ENCODE data around the gene SMYD3. TPM values are rescaled to one million over a fixed set of nuclear protein-coding genes. Genes with fewer than 3 reads are reported as not detected.

The SMYD3 gene
- total and polyA plus RNA-seq, 2 donors = 22.0 to 27.0 TPM

DNA sequence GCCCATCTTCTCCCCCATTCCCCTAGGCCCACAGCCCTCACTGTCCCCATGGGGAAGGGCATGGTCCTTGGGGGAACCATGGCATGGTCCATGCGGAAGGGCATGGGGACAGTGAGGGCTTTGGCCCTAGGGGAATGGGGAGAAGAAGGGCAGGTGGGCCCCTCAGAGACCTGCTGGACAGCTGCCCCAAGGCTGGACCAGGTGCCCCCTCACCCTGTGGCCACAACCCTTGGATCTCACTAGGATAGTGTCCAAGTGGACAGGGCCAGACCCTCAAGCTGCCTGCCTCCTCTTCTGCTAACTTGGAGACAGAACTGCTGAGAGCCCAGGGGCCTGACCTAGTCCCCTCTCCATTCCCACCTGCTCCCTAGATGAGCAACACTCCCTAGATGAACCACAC lies 12.4 kb upstream of the SMYD3 start:
- DNase-seq (ENCODE audit: low read depth in 6 of 9, low spot score in 9 of 9) = no peak
- Histone ChIP-seq H3K36me3 (ENCODE audit: control insufficient read depth in 2 of 2, insufficient read depth in 2 of 2, low read length in 1 of 2) (no peaks in the 10 kb centered on the region), H3K9me3 (ENCODE audit: control insufficient read depth in 2 of 2, insufficient read depth in 1 of 2, low read length in 1 of 2) (peaks cover 8 to 69% of the 10 kb centered on the region in 2 donors), H3K4me3 (ENCODE audit: low read length in 2 of 2) (no peak overlapping the region), H3K4me1 (ENCODE audit: control insufficient read depth in 2 of 2, insufficient read depth in 2 of 2, low read length in 2 of 2) (no peaks in the 10 kb centered on the region), H3K27ac (ENCODE audit: low read depth in 1 of 2, low read length in 1 of 2) (no peak overlapping the region), H3K27me3 (ENCODE audit: control insufficient read depth in 2 of 2, insufficient read depth in 1 of 2, low read length in 1 of 2) (no peaks in the 10 kb centered on the region)
- 100% methylated on average over 1 of the region's 1 CpG for WGBS

DNA sequence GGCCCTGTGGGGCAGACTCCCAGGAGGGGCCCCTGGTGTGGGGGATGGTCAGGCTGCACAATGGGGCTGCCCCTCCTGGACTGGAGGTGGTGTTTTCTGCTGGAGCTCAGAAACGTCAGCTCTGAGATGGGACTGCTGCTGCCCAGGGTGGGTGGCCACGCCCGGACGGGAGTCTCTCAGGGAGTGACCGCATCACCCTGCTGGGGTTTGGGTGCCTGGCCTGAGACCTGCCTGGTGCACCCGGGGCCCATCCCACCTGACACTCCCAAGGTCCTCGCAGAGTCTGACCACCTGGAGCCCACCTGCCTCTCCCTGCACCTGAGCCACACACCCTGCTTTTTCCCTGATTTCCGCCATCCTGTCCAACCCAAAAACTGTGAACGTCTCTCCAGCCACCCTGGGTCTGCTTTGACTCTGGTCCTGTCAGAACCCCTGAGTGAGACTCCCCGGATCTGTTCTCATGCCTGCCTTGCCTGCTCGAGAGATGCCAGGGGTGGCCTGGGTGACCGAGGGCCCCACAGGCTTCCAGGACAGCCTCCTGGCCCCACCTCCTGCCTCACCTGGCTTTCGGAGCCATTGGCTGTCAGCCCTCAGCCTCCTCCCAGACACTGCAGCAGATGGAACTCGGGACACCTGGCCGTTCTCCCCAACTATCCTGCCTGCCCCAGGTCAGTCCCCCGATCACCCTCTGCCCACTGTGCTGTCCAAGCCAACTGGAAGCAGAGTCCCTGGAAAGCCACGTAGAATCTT lies 11.6 kb upstream of the SMYD3 start:
- 95% methylated on average over 17 of the region's 17 CpGs for WGBS
- no peak overlapping the region for H3K27ac ChIP-seq (ENCODE audit: low read depth in 1 of 2, low read length in 1 of 2)
- no peaks in the 10 kb centered on the region for H3K36me3 ChIP-seq (ENCODE audit: control insufficient read depth in 2 of 2, insufficient read depth in 2 of 2, low read length in 1 of 2)
- no peaks in the 10 kb centered on the region for H3K4me1 ChIP-seq (ENCODE audit: control insufficient read depth in 2 of 2, insufficient read depth in 2 of 2, low read length in 2 of 2)
- DNase-seq (ENCODE audit: low read depth in 6 of 9, low spot score in 9 of 9) = no peak
- no peak overlapping the region for H3K4me3 ChIP-seq (ENCODE audit: low read length in 2 of 2)
- H3K27me3 ChIP-seq (ENCODE audit: control insufficient read depth in 2 of 2, insufficient read depth in 1 of 2, low read length in 1 of 2) = no peaks in the 10 kb centered on the region
- H3K9me3 ChIP-seq (ENCODE audit: control insufficient read depth in 2 of 2, insufficient read depth in 1 of 2, low read length in 1 of 2) = peaks cover 8 to 78% of the 10 kb centered on the region in 2 donors

DNA sequence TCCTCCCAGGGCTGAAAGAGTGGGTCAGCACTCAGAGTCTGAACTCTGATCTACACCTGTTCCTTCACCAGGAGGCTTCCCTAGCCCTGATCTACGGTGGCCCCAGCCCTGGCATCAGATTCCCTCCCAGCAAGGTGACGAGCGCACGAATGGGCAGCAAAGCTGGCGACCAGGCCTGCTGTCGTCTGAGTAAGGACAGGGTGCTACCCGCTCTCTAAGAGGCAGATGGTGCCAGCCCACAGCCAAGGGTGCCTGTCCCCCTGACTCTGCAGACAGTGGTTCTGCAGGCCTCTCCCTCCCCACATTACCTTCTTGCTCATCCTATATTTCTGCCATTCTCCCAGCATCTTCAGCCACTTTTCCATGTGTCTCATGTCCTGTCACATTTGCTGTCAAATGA lies 10.3 kb upstream of the SMYD3 start:
- Histone ChIP-seq H3K36me3 (ENCODE audit: control insufficient read depth in 2 of 2, insufficient read depth in 2 of 2, low read length in 1 of 2) (no peaks in the 10 kb centered on the region), H3K9me3 (ENCODE audit: control insufficient read depth in 2 of 2, insufficient read depth in 1 of 2, low read length in 1 of 2) (peaks cover 8 to 87% of the 10 kb centered on the region in 2 donors), H3K4me1 (ENCODE audit: control insufficient read depth in 2 of 2, insufficient read depth in 2 of 2, low read length in 2 of 2) (no peaks in the 10 kb centered on the region), H3K27ac (ENCODE audit: low read depth in 1 of 2, low read length in 1 of 2) (no peak overlapping the region), H3K27me3 (ENCODE audit: control insufficient read depth in 2 of 2, insufficient read depth in 1 of 2, low read length in 1 of 2) (no peaks in the 10 kb centered on the region), H3K4me3 (ENCODE audit: low read length in 2 of 2) (no peak overlapping the region)
- 92% methylated on average over 7 of the region's 7 CpGs for WGBS
- DNase-seq (ENCODE audit: low read depth in 6 of 9, low spot score in 9 of 9) = no peak

DNA sequence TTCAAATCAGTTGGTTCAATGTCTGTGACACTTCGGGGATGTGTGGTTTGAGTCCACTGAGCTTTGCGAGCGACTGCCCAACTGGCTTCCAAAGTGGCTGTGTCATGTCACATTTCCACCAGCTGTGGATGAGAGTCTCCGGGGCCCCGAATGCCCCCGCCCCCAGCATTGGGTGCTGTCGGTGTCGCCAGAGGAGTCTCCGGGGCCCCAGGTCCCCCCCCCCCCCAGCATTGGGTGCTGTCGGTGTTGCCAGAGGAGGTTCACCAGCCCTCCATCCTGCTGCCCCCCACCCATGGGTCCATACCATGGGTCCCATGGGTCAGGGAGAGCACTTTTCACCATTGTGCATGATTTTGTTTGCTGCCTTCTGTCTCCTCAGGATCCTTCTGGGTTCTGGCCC lies 9.0 kb upstream of the SMYD3 start:
- H3K9me3 ChIP-seq (ENCODE audit: control insufficient read depth in 2 of 2, insufficient read depth in 1 of 2, low read length in 1 of 2) = peaks cover 8 to 80% of the 10 kb centered on the region in 2 donors
- 96% methylated on average over 10 of the region's 10 CpGs for WGBS
- DNase-seq (ENCODE audit: low read depth in 6 of 9, low spot score in 9 of 9) = no peak
- no peak overlapping the region for H3K4me3 ChIP-seq (ENCODE audit: low read length in 2 of 2)
- no peaks in the 10 kb centered on the region for H3K4me1 ChIP-seq (ENCODE audit: control insufficient read depth in 2 of 2, insufficient read depth in 2 of 2, low read length in 2 of 2)
- no peaks in the 10 kb centered on the region for H3K27me3 ChIP-seq (ENCODE audit: control insufficient read depth in 2 of 2, insufficient read depth in 1 of 2, low read length in 1 of 2)
- H3K36me3 ChIP-seq (ENCODE audit: control insufficient read depth in 2 of 2, insufficient read depth in 2 of 2, low read length in 1 of 2) = no peaks in the 10 kb centered on the region
- no peak overlapping the region for H3K27ac ChIP-seq (ENCODE audit: low read depth in 1 of 2, low read length in 1 of 2)

DNA sequence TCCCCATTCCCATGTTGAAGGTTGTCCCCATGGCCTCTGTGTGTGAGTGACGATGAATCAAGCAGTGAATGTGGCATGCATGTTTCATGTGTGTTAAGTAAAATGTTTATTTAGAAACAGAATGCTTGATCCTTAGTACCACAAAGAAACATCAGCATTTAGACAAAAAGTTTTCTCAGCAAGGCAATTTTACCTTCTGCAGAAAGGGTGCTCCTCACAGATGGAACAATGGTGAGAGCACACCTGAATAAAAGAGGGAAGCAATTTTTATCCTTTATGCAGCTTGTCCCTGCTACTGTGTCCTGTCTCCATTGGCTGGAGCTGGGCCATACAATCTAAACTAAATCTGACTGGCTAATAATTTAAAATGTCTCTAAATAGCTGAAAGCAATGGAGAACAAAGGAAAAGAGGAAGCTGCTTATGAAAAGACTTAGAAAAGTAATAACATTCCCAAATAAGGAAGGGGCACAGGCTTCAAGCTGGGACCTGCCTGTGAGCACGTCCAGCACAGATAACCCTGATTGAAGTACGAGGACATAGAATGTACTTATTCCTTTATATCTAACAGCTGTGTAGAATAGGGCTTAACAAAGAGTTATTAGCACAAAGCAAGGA lies 8.4 kb upstream of the SMYD3 start:
- Histone ChIP-seq H3K4me1 (ENCODE audit: control insufficient read depth in 2 of 2, insufficient read depth in 2 of 2, low read length in 2 of 2) (no peaks in the 10 kb centered on the region), H3K9me3 (ENCODE audit: control insufficient read depth in 2 of 2, insufficient read depth in 1 of 2, low read length in 1 of 2) (peaks cover 8 to 80% of the 10 kb centered on the region in 2 donors), H3K36me3 (ENCODE audit: control insufficient read depth in 2 of 2, insufficient read depth in 2 of 2, low read length in 1 of 2) (no peaks in the 10 kb centered on the region), H3K27ac (ENCODE audit: low read depth in 1 of 2, low read length in 1 of 2) (no peak overlapping the region), H3K4me3 (ENCODE audit: low read length in 2 of 2) (no peak overlapping the region), H3K27me3 (ENCODE audit: control insufficient read depth in 2 of 2, insufficient read depth in 1 of 2, low read length in 1 of 2) (no peaks in the 10 kb centered on the region)
- no peak for DNase-seq (ENCODE audit: low read depth in 6 of 9, low spot score in 9 of 9)
- 89% methylated on average over 3 of the region's 3 CpGs for WGBS

DNA sequence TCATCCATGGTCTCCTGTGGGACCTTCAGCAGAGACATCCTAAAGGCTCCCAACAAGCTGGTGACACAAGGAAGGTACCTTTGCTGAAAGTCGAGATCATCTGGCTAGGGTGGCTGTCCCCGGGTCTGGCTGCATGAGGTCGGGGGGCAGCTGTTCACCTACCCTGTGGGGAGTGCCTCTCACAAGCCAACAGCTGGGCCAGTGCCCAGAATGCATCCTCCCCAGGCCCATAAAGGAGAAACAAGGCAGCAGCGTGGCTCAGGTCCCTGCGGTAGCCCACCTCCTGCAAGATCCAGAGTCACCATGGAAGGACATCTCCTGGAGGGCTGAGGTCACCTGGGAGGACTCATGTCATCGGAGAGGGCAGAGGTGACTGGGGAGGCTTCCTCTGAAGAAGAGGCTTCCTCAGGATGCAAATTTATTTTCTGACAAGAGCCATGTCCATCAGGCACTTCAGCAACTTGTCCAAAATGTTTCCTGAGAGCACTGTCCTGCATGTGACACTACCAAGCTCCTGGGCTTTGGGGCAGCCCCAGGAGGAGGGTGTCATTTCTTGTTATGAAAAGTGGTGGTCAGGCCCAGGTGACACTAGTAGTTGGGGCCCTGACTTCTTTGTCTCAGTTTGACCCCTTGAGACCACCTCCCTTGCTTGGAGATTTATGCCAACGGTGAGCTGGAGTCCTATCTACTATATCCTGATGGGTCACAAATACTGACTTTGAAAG lies 6.7 kb upstream of the SMYD3 start:
- no peak for DNase-seq (ENCODE audit: low read depth in 6 of 9, low spot score in 9 of 9)
- H3K9me3 ChIP-seq (ENCODE audit: control insufficient read depth in 2 of 2, insufficient read depth in 1 of 2, low read length in 1 of 2) = peaks cover 8 to 66% of the 10 kb centered on the region in 2 donors
- no peaks in the 10 kb centered on the region for H3K4me1 ChIP-seq (ENCODE audit: control insufficient read depth in 2 of 2, insufficient read depth in 2 of 2, low read length in 2 of 2)
- no peaks in the 10 kb centered on the region for H3K27me3 ChIP-seq (ENCODE audit: control insufficient read depth in 2 of 2, insufficient read depth in 1 of 2, low read length in 1 of 2)
- H3K36me3 ChIP-seq (ENCODE audit: control insufficient read depth in 2 of 2, insufficient read depth in 2 of 2, low read length in 1 of 2) = no peaks in the 10 kb centered on the region
- 94% methylated on average over 7 of the region's 7 CpGs for WGBS
- no peak overlapping the region for H3K4me3 ChIP-seq (ENCODE audit: low read length in 2 of 2)
- no peak overlapping the region for H3K27ac ChIP-seq (ENCODE audit: low read depth in 1 of 2, low read length in 1 of 2)

DNA sequence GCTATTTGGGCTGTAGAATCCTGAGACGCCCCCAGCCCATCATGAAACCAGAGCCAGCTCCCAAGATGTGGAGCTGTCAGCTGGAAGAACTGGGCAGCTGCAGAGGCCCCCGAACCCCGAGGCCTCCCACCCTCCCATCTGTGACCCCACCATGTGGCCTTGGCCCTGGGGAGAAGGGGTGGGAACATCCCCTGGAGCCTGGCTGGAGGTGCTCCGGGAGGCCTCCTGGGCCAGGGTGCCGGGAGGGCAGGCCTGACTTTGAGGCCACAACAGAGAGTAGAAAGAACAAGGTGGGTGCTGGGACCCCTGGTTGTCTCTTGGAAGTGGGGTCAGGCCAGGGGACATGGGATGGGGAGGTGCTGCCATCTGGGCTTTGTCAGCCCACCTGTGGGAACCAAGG lies 6.0 kb upstream of the SMYD3 start:
- no peak overlapping the region for H3K27ac ChIP-seq (ENCODE audit: low read depth in 1 of 2, low read length in 1 of 2)
- DNase-seq (ENCODE audit: low read depth in 6 of 9, low spot score in 9 of 9) = no peak
- H3K36me3 ChIP-seq (ENCODE audit: control insufficient read depth in 2 of 2, insufficient read depth in 2 of 2, low read length in 1 of 2) = no peaks in the 10 kb centered on the region
- no peak overlapping the region for H3K4me3 ChIP-seq (ENCODE audit: low read length in 2 of 2)
- H3K27me3 ChIP-seq (ENCODE audit: control insufficient read depth in 2 of 2, insufficient read depth in 1 of 2, low read length in 1 of 2) = no peaks in the 10 kb centered on the region
- 97% methylated on average over 5 of the region's 5 CpGs for WGBS
- peaks cover 8 to 58% of the 10 kb centered on the region in 2 donors for H3K9me3 ChIP-seq (ENCODE audit: control insufficient read depth in 2 of 2, insufficient read depth in 1 of 2, low read length in 1 of 2)
- no peaks in the 10 kb centered on the region for H3K4me1 ChIP-seq (ENCODE audit: control insufficient read depth in 2 of 2, insufficient read depth in 2 of 2, low read length in 2 of 2)

DNA sequence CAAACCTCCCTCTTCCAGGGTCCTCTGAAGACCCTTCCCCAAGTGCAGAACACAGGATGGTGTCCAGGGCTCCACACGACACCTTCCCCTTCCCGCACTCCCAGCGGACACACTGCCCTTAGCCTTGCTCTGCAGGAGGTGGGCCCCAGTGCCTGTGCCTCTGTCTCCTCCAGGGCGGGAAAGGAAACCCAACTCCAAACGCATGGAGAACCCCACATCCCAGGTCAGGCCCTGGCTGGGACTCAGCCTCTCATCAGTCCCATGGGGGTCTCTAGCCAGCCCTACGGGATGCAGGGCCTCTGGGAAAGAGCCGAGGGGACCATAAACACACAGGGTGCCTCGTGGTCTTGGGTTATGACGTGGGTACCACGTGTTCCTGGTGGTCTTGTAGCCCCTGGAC lies 5.6 kb upstream of the SMYD3 start:
- H3K9me3 ChIP-seq (ENCODE audit: control insufficient read depth in 2 of 2, insufficient read depth in 1 of 2, low read length in 1 of 2) = peaks cover 8 to 54% of the 10 kb centered on the region in 2 donors
- 95% methylated on average over 10 of the region's 10 CpGs for WGBS

DNA sequence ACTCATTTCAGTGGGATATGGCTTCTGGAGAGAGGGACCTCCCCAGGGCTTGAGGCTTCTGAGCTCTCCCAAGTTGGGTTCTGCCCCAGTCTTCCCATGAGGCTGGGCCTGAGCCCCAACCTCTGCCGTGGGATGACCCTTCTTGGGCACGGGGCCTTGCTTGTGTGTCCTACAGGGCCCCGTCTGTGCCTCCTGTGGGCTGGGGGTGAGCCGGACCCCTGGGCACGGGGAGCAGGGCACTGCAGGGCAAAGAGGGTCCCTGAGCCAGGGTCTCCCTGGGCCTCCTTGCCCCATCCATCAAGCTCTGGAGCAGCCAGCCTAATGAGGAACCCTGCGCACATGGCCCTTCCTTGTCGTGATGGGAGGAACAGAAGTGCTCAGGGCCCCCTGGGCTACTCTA lies 5.2 kb upstream of the SMYD3 start:
- no peaks in the 10 kb centered on the region for H3K27me3 ChIP-seq (ENCODE audit: control insufficient read depth in 2 of 2, insufficient read depth in 1 of 2, low read length in 1 of 2)
- DNase-seq (ENCODE audit: low read depth in 6 of 9, low spot score in 9 of 9) = no peak
- H3K27ac ChIP-seq (ENCODE audit: low read depth in 1 of 2, low read length in 1 of 2) = no peak overlapping the region
- H3K36me3 ChIP-seq (ENCODE audit: control insufficient read depth in 2 of 2, insufficient read depth in 2 of 2, low read length in 1 of 2) = no peaks in the 10 kb centered on the region
- H3K4me3 ChIP-seq (ENCODE audit: low read length in 2 of 2) = no peak overlapping the region
- 92% methylated on average over 7 of the region's 7 CpGs for WGBS
- peaks cover 0 to 6% of the 10 kb centered on the region in 2 donors for H3K4me1 ChIP-seq (ENCODE audit: control insufficient read depth in 2 of 2, insufficient read depth in 2 of 2, low read length in 2 of 2)
- peaks cover 8 to 50% of the 10 kb centered on the region in 2 donors for H3K9me3 ChIP-seq (ENCODE audit: control insufficient read depth in 2 of 2, insufficient read depth in 1 of 2, low read length in 1 of 2)

More for the DNA sequence above, 5.6 kb upstream of the SMYD3 start:
- peaks cover 0 to 2% of the 10 kb centered on the region in 2 donors for H3K4me1 ChIP-seq (ENCODE audit: control insufficient read depth in 2 of 2, insufficient read depth in 2 of 2, low read length in 2 of 2)
- no peak overlapping the region for H3K27ac ChIP-seq (ENCODE audit: low read depth in 1 of 2, low read length in 1 of 2)
- no peak overlapping the region for H3K4me3 ChIP-seq (ENCODE audit: low read length in 2 of 2)
- H3K27me3 ChIP-seq (ENCODE audit: control insufficient read depth in 2 of 2, insufficient read depth in 1 of 2, low read length in 1 of 2) = no peaks in the 10 kb centered on the region
- H3K36me3 ChIP-seq (ENCODE audit: control insufficient read depth in 2 of 2, insufficient read depth in 2 of 2, low read length in 1 of 2) = no peaks in the 10 kb centered on the region
- DNase-seq (ENCODE audit: low read depth in 6 of 9, low spot score in 9 of 9) = no peak

All from thymus (tissue), 11 donors.